Mucosa of descending colon (tissue), 3 donors: ENCODE results near the gene PGLYRP3. TPM values are rescaled to one million over a fixed set of nuclear protein-coding genes. Genes with fewer than 3 reads are reported as not detected.
A peak's percentile ranks its signal among the peaks of the same experiment; 100 is the strongest.

Source experiments
- ATAC-seq: fragments of 200-7000 bp; cut with Tn5 transposase; one replicate; pipeline ENCODE4 v1.9.1; 2020; ENCODE audit warnings: mild to moderate bottlenecking, moderate library complexity
- DNase-seq, 3 donors: peaks; one replicate each; pipeline ENCODE4 v3.0.0-alpha.2; 2020
- H3K36me3 ChIP-seq: fragments of 200-600 bp; one replicate; pipeline ENCODE4 v1.8.0; 2021; ENCODE audit warnings: low read depth, mild to moderate bottlenecking
- H3K4me1 ChIP-seq: fragments of 200-600 bp; one replicate; pipeline ENCODE4 v1.8.0; 2021; ENCODE audit warnings: low read depth, mild to moderate bottlenecking
- H3K4me3 ChIP-seq: fragments of 200-600 bp; one replicate; pipeline ENCODE4 v1.8.0; 2021; ENCODE audit warnings: mild to moderate bottlenecking
- H3K9me3 ChIP-seq: fragments of 200-600 bp; one replicate; pipeline ENCODE4 v1.8.0; 2021; ENCODE audit warnings: mild to moderate bottlenecking
- intact Hi-C, 2 donors: fragments of 100-400 bp; cut with DNase I in 1 of 2; cut with micrococcal nuclease in 1 of 2; formaldehyde crosslinking; loops; one replicate each; pipeline versions ENCODE4 v1.11.0 to v1.11.1; 2022; cut with DNase I, micrococcal nuclease
- total RNA-seq, 3 donors: library from RNA; stranded (reverse); fragmentation: NEBNext Ultra II Directional in 2 of 3; extraction: Animal tissue kit (Norgen Biotek cat#: 25700) in 2 of 3; gene quantifications; one replicate each; pipeline versions ENCODE4 v1.2.1 to v1.2.4, GENCODE V29; 2021 to 2023
- TF ChIP-seq, protein P1 (sequence below): fragments of 200-600 bp; IDR thresholded peaks from one replicate; pipeline ENCODE4 v1.8.0; 2022; ENCODE audit warnings: antibody characterized with exemption, mild to moderate bottlenecking
- donor health status: DM: no; HTN: no; CAD: no; lungs with moderate emphysema.
- donor health status: DM: no; HTN: no; CAD: no.
- donor health status: DM: no; HTN: yes; CAD: no.

PGLYRP3 gene
- total RNA-seq, 3 donors from 2014 or later = not detected

DNA sequence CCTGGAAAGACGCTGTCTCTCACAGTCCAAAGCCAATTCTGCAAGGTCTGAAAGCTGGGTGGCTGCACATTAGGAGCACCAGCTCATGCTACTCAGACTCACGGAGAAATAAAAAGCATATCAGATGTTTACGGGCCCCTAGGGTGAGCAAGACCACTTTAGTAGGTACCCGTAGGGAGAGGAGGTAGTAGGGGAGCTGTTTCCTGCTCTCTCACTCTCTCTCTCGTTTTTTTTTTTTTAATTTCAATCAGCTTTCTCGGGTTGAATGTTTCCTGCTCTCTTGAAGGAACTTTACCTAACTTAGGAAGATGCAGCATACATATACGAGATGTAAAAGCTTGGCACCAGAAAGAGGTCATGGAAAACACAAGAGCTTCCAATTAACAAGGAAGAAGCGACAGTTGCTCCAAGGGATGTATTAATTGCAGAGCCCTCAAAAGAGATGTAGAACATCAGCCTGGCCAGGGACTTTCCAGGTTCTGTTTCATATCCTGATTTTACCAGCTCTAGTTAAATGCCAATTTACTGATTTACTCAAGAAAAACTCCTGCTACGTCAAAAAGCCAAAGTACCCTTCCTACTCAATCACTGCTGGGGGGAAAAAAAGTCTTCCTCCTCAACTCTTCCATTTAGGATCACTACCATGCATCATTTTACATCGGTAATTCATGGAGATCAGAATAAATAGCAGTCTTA lies 50.1 kb downstream of the PGLYRP3 start:
- ATAC-seq (no peak), DNase-seq (no peak)
- H3K4me3 ChIP-seq = no peak overlapping the region
- H3K36me3 ChIP-seq = no peaks in the 10 kb centered on the region
- peaks cover 7% of the 10 kb centered on the region for H3K4me1 ChIP-seq
- H3K9me3 ChIP-seq = no peaks in the 10 kb centered on the region
- intact Hi-C loops = no loop called here
- TF ChIP-seq, protein P1, sequence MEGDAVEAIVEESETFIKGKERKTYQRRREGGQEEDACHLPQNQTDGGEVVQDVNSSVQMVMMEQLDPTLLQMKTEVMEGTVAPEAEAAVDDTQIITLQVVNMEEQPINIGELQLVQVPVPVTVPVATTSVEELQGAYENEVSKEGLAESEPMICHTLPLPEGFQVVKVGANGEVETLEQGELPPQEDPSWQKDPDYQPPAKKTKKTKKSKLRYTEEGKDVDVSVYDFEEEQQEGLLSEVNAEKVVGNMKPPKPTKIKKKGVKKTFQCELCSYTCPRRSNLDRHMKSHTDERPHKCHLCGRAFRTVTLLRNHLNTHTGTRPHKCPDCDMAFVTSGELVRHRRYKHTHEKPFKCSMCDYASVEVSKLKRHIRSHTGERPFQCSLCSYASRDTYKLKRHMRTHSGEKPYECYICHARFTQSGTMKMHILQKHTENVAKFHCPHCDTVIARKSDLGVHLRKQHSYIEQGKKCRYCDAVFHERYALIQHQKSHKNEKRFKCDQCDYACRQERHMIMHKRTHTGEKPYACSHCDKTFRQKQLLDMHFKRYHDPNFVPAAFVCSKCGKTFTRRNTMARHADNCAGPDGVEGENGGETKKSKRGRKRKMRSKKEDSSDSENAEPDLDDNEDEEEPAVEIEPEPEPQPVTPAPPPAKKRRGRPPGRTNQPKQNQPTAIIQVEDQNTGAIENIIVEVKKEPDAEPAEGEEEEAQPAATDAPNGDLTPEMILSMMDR = no peak

DNA sequence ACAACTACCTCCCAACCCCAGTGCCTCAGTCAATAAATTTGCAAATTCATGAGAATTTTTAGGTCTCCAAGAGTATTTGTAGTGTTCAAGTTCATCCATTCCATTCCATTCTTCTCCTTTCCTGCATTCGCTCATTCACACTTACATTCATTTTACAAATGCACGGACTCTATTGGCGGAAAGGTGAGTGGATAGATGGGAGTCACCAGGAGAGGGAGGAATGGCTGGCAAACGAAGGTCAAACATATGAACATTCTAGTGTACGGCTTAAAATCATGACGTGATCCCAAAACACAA lies 50.7 kb downstream of the PGLYRP3 start:
- Histone ChIP-seq H3K36me3 (no peaks in the 10 kb centered on the region), H3K4me3 (no peak overlapping the region), H3K4me1 (peaks cover 7% of the 10 kb centered on the region), H3K9me3 (no peaks in the 10 kb centered on the region)
- intact Hi-C loops = no loop called here
- DNase-seq (no peak), ATAC-seq (no peak)
- TF ChIP-seq, protein P1 = no peak

DNA sequence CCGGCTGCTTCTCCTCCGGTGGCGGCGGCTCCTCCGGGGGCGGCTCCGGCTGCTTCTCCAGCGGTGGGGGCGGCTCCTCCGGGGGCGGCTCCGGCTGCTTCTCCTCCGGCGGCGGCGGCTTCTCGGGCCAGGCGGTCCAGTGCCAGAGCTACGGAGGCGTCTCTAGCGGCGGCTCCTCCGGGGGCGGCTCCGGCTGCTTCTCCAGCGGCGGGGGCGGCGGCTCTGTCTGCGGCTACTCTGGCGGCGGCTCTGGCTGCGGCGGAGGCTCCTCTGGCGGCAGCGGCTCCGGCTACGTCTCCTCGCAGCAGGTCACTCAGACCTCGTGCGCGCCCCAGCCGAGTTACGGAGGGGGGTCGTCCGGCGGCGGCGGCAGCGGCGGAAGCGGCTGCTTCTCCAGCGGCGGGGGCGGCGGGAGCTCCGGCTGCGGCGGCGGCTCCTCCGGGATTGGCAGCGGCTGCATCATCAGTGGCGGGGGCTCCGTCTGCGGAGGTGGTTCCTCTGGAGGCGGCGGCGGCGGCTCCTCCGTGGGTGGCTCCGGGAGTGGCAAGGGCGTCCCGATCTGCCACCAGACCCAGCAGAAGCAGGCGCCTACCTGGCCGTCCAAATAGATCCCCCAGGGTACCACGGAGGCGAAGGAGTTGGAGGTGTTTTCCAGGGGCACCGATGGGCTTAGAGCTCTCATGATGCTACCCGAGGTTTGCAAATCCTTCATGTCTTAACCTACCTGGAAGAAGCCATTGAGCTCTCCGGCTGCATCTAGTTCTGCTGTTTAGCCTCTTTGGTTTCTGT lies 51.3 kb downstream of the PGLYRP3 start:
- ATAC-seq (peak; percentile 25), DNase-seq (peak in 2 of 3 donors; percentile 30 to 53)
- H3K4me3 ChIP-seq = no peak overlapping the region
- H3K4me1 ChIP-seq = peaks cover 7% of the 10 kb centered on the region
- no peaks in the 10 kb centered on the region for H3K36me3 ChIP-seq
- intact Hi-C loops = no loop called here
- TF ChIP-seq, protein P1 = no peak
- H3K9me3 ChIP-seq = no peaks in the 10 kb centered on the region

DNA sequence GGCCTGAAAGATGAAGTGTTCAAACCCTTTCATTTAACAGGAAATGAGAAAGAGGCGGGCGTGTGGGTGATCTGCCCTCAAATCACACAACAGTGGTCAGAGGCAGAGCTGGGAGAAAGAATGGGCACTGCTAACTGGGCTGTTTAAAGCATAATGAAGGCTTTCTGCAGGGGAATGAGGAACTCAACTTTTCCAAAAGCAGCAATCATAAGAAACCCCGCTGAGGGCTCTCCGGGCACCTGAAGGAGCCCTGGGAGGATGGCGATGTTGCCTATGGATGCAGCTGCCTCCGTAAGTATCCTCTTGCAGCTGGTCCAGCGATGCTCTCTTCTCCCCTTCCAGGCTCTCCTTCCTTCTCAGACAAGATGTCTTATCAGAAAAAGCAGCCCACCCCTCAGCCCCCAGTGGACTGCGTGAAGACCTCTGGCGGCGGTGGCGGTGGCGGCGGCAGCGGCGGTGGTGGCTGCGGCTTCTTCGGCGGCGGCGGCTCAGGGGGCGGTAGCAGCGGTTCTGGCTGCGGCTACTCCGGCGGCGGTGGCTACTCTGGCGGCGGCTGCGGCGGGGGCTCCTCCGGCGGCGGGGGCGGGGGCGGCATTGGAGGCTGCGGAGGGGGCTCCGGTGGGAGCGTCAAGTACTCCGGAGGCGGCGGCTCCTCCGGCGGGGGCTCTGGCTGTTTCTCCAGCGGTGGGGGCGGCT lies 52.0 kb downstream of the PGLYRP3 start:
- TF ChIP-seq, protein P1 = no peak
- intact Hi-C loops = no loop called here

DNA sequence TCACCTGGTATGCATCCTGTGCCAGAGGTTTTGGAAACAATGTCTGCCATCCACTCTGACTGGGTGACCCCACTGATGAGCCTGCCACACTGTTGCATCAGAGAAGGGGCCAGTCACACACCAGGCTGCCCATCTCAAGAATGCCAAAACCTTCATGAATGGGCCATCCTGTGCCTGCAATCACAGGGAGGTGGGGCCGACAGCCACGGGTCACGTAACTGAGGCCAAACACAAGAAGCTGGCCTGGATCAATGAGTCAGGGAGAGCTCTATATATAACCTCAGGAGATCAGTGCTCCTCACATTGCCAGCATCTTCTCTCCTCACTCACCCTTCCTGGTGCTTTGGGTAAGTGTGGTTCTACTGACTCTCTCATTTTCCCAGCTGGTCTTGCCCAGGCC lies 53.4 kb downstream of the PGLYRP3 start, which contains the start of gene LORICRIN:
Gene LORICRIN, plus strand, starts transcription at position 301 of the 400 bp plus-strand sequence. CDS start 1,263 bp downstream, outside the sequence.
- intact Hi-C loops = no loop called here
- TF ChIP-seq, protein P1 = no peak
- no peak within 1 kb of the TSS for H3K4me3 ChIP-seq
- H3K36me3 ChIP-seq = no peaks in the 10 kb centered on the region
- DNase-seq = no peak
- no peaks in the 10 kb centered on the region for H3K9me3 ChIP-seq
- ATAC-seq = no peak
- H3K4me1 ChIP-seq = peaks cover 7% of the 10 kb centered on the region

More for the DNA sequence above, 52.0 kb downstream of the PGLYRP3 start:
- Histone ChIP-seq H3K9me3 (no peaks in the 10 kb centered on the region), H3K36me3 (no peaks in the 10 kb centered on the region), H3K4me1 (peaks cover 7% of the 10 kb centered on the region), H3K4me3 (no peak overlapping the region)
- DNase-seq (no peak), ATAC-seq (no peak)
